Measurements from ENCODE around the gene DPAGT1. TPM values are rescaled to one million over a fixed set of nuclear protein-coding genes. Genes with fewer than 3 reads are reported as not detected.

DPAGT1 gene
- total RNA-seq, 1 donor from 2014 or later: 8.4 TPM

DNA sequence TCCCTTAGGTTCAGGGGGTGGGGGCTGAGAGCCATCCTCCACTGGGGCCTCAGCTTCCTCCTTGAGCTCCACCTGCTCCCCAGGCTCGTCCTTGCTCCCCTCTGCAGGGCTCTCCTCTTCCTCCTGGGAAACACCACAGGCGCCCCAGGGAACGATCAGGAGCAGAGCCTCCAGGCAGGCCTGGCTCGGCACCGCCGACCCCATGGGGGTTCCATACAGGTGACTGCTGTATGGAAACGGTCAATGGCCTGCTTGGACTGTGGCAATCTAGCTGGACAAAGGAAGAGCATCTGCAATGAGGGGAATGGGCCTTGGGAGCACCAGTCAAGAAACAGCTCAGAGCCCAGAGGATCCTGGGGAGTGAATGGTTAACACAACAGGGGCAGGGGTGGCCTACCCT is 52.6 kb downstream of the DPAGT1 start:
- no peak overlapping the region for H3K4me3 ChIP-seq (ENCODE audit: low read length in 3 of 3)
- no peaks in the 10 kb centered on the region for H3K9me3 ChIP-seq (ENCODE audit: control insufficient read depth in 3 of 3, low read length in 3 of 3)
- H3K36me3 ChIP-seq (ENCODE audit: control insufficient read depth in 3 of 3, insufficient read depth in 3 of 3, low read length in 3 of 3): peaks cover 75 to 84% (median 82%) of the 10 kb centered on the region in 3 donors
- H3K4me1 ChIP-seq (ENCODE audit: control insufficient read depth in 3 of 3, insufficient read depth in 3 of 3, low read length in 3 of 3): no peaks in the 10 kb centered on the region
- H3K27ac ChIP-seq (ENCODE audit: low read depth, low read length): no peak overlapping the region
- H3K9ac ChIP-seq (ENCODE audit: low read depth in 1 of 3, low read length in 3 of 3): no peak overlapping the region
- no peaks in the 10 kb centered on the region for H3K27me3 ChIP-seq (ENCODE audit: control insufficient read depth in 3 of 3, insufficient read depth in 3 of 3, low read length in 3 of 3)

DNA sequence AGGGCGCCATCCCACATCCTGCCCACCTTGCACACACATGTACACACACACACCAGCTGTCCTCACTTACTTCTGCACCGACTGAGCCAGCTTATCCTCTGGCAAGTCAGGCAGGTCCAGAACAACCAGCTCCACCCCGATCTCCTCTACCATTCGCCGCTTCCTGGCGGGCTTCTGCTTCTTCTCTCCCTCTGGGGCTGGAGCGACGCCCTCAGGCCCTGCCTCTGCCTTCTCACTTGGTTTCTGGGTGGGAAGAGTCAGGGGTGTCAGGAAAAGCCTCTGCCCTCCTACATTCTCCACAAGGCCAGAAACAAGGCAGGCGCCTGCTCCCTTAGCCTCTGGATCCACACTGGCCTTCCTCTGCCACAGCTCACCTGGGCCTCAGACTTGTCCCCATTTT is 53.0 kb downstream of the DPAGT1 start:
- Histone ChIP-seq H3K36me3 (ENCODE audit: control insufficient read depth in 3 of 3, insufficient read depth in 3 of 3, low read length in 3 of 3) (peaks cover 70 to 80% (median 78%) of the 10 kb centered on the region in 3 donors), H3K27ac (ENCODE audit: low read depth, low read length) (no peak overlapping the region), H3K27me3 (ENCODE audit: control insufficient read depth in 3 of 3, insufficient read depth in 3 of 3, low read length in 3 of 3) (no peaks in the 10 kb centered on the region), H3K4me1 (ENCODE audit: control insufficient read depth in 3 of 3, insufficient read depth in 3 of 3, low read length in 3 of 3) (no peaks in the 10 kb centered on the region), H3K9me3 (ENCODE audit: control insufficient read depth in 3 of 3, low read length in 3 of 3) (no peaks in the 10 kb centered on the region), H3K4me3 (ENCODE audit: low read length in 3 of 3) (no peak overlapping the region), H3K9ac (ENCODE audit: low read depth in 1 of 3, low read length in 3 of 3) (no peak overlapping the region)

DNA sequence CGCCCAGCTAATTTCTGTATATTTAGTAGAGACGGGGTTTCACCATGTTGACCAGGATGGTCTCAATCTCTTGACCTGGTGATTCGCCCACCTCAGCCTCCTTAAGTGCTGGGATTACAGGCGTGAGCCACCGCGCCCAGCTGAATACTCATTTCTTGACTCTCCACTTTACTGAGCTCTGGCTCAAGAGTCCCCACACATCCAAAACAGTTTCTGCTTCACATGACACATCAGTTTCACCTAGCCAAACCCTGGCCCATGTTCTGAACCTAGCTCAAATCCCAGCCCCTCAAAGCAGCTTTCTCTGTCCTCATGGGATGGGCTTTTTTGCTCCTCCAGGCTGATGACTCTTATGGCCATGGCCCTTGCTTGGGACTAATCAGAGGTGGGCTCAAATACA is 54.4 kb downstream of the DPAGT1 start:
- Histone ChIP-seq H3K36me3 (ENCODE audit: control insufficient read depth in 3 of 3, insufficient read depth in 3 of 3, low read length in 3 of 3) (peaks cover 57 to 67% (median 64%) of the 10 kb centered on the region in 3 donors), H3K27ac (ENCODE audit: low read depth, low read length) (no peak overlapping the region), H3K27me3 (ENCODE audit: control insufficient read depth in 3 of 3, insufficient read depth in 3 of 3, low read length in 3 of 3) (no peaks in the 10 kb centered on the region), H3K4me3 (ENCODE audit: low read length in 3 of 3) (no peak overlapping the region), H3K9me3 (ENCODE audit: control insufficient read depth in 3 of 3, low read length in 3 of 3) (no peaks in the 10 kb centered on the region), H3K9ac (ENCODE audit: low read depth in 1 of 3, low read length in 3 of 3) (no peak overlapping the region), H3K4me1 (ENCODE audit: control insufficient read depth in 3 of 3, insufficient read depth in 3 of 3, low read length in 3 of 3) (no peaks in the 10 kb centered on the region)

Other genes starting within 250 kb of the DPAGT1 start
- gene CXCR5, start 218.0 kb downstream of the DPAGT1 start, total RNA-seq: not detected
- 24.0 TPM for gene BCL9L, start 175.9 kb downstream of the DPAGT1 start, total RNA-seq
- gene UPK2, start 145.6 kb downstream of the DPAGT1 start, total RNA-seq: not detected
- gene FOXR1, start 130.1 kb downstream of the DPAGT1 start, total RNA-seq: not detected
- 8.4 TPM for gene CENATAC, start 103.7 kb downstream of the DPAGT1 start, total RNA-seq
- 1,590 TPM for gene RPS25, start 83.5 kb downstream of the DPAGT1 start, total RNA-seq
- gene TRAPPC4, start 83.1 kb downstream of the DPAGT1 start, total RNA-seq: 39.1 TPM
- gene SLC37A4, start 71.0 kb downstream of the DPAGT1 start, total RNA-seq: 6.8 TPM
- gene HYOU1, start 44.6 kb downstream of the DPAGT1 start, total RNA-seq: 23.0 TPM
- 21.4 TPM for gene VPS11, start 34.0 kb downstream of the DPAGT1 start, total RNA-seq
- 6.8 TPM for gene HMBS, start 17.0 kb downstream of the DPAGT1 start, total RNA-seq
- gene C2CD2L, start 5.5 kb upstream of the DPAGT1 start, total RNA-seq: 2.1 TPM
- 18.3 TPM for gene HINFP, start 19.7 kb upstream of the DPAGT1 start, total RNA-seq
- under 0.01 TPM for gene ABCG4, start 47.2 kb upstream of the DPAGT1 start, total RNA-seq
- gene NLRX1, start 66.9 kb upstream of the DPAGT1 start, total RNA-seq: 17.2 TPM
- gene NHERF4, start 83.6 kb upstream of the DPAGT1 start, total RNA-seq: under 0.01 TPM
- gene CBL, start 104.5 kb upstream of the DPAGT1 start, total RNA-seq: 9.9 TPM
- 120 TPM for gene MCAM, start 215.3 kb upstream of the DPAGT1 start, total RNA-seq
- gene RNF26, start 232.7 kb upstream of the DPAGT1 start, total RNA-seq: 2.1 TPM
- 17.2 TPM for gene C1QTNF5, start 239.0 kb upstream of the DPAGT1 start, total RNA-seq
- gene MFRP, start 244.9 kb upstream of the DPAGT1 start, total RNA-seq: not detected